Small intestine (tissue), 16 donors: ENCODE results near the gene TIMP4. TPM values are rescaled to one million over a fixed set of nuclear protein-coding genes. Genes with fewer than 3 reads are reported as not detected.

ENCODE experiments used
- DNase-seq, 2 donors: peaks; one replicate each; pipeline versions ENCODE4 v3.0.0 to v3.0.0-alpha.2; 2013
- FAIRE-seq: peaks from 2 replicates; lab custom pipeline; 2012; peaks lifted over from hg19 to GRCh38; lab: Jason Lieb, UNC
- H3K27ac ChIP-seq, 3 donors: one replicate each; pipeline ENCODE4 v1.5.1; 2013; ENCODE audit warnings: low read length in 2 of 3, mild to moderate bottlenecking in 2 of 3, control low read depth in 1 of 3, inconsistent platforms in 1 of 3, low read depth in 1 of 3, moderate library complexity in 1 of 3
- H3K27me3 ChIP-seq, 3 donors: one replicate each; pipeline ENCODE4 v1.6.1; 2013; ENCODE audit warnings: low read length in 3 of 3, inconsistent platforms in 1 of 3; ENCODE audit not compliant: control insufficient read depth in 3 of 3, insufficient read depth in 3 of 3
- H3K36me3 ChIP-seq, 3 donors: one replicate each; pipeline ENCODE4 v1.6.1; 2013; ENCODE audit warnings: low read length in 3 of 3, inconsistent platforms in 1 of 3, low read depth in 1 of 3, mild to moderate bottlenecking in 1 of 3, moderate library complexity in 1 of 3; ENCODE audit not compliant: control insufficient read depth in 3 of 3, insufficient read depth in 2 of 3
- H3K4me1 ChIP-seq, 3 donors: one replicate each; pipeline ENCODE4 v1.6.1; 2013; ENCODE audit warnings: low read length in 2 of 3, inconsistent platforms in 1 of 3, low read depth in 1 of 3, mild to moderate bottlenecking in 1 of 3, moderate library complexity in 1 of 3; ENCODE audit not compliant: control insufficient read depth in 3 of 3, insufficient read depth in 2 of 3
- H3K4me3 ChIP-seq, 3 donors: one replicate each; pipeline ENCODE4 v1.5.1; 2013; ENCODE audit warnings: low read length in 3 of 3, control low read depth in 1 of 3, inconsistent platforms in 1 of 3, low read depth in 1 of 3, mild to moderate bottlenecking in 1 of 3, moderate library complexity in 1 of 3
- H3K9me3 ChIP-seq, 2 donors: one replicate each; pipeline ENCODE4 v1.6.1; 2013; ENCODE audit warnings: low read depth in 1 of 2, low read length in 1 of 2; ENCODE audit not compliant: control insufficient read depth in 2 of 2, insufficient read depth in 1 of 2
- WGBS, 3 donors: extraction: QIAGEN DNeasy Blood & Tissue Kit; methylation state at CpG; one replicate each; pipeline ENCODE4 v1.1.7; 2013; 5-methylcytosine and 5-hydroxymethylcytosine counted together
- long read RNA-seq, 10 donors: transcript quantifications; one replicate each; lab custom pipeline, GENCODE V29; 2026
- polyA plus RNA-seq, 4 donors: library from polyadenylated mRNA; stranded (reverse) in 3 of 4; unstranded in 1 of 4; fragments of 200-250 nt in 3 of 4; fragments of 120-200 nt in 1 of 4; gene quantifications; one replicate each; pipeline versions ENCODE4 v1.2.1 to v1.2.3, GENCODE V29; 2013
- donor health status: healthy with polysubstance abuse.
- donor health status: control.
- donor health status: control.
- donor health status: Bipolar disorder and iron deficiency.
- donor health status: healthy.

The TIMP4 gene
- polyA plus RNA-seq = 10 to 100 TPM in 1 of 4 donors, 1 to 10 TPM in 1, under 1 TPM in 2; 0.64 to 17.8 (median 2.3) TPM
- long read RNA-seq, donor 1 = 0 reads
- long read RNA-seq, donor 2 = 0 reads
- long read RNA-seq, donor 3, partial matches to known transcripts = 0 of 1 reads
- long read RNA-seq, donor 3, other reads (novel, unspliced or antisense) = 0 of 1 reads
- long read RNA-seq, donor 4 = 0 reads
- long read RNA-seq, donor 5 = 0 reads
- long read RNA-seq, donor 6, partial matches to known transcripts = 0 of 1 reads
- long read RNA-seq, donor 6, other reads (novel, unspliced or antisense) = 0 of 1 reads
- long read RNA-seq, donor 7 = 0 reads
- long read RNA-seq, donor 8 = 0 reads
- long read RNA-seq, donor 9 = 0 reads
- long read RNA-seq, donor 10, partial matches to known transcripts = 0 of 3 reads
- long read RNA-seq, donor 10, other reads (novel, unspliced or antisense) = 0 of 3 reads

- Histone ChIP-seq H3K27me3 (no peaks in the 10 kb centered on the region), H3K4me3 (peak within 1 kb of the TSS in 2 of 3 donors; percentile 17 to 41), H3K9me3 (no peaks in the 10 kb centered on the region), H3K4me1 (peaks cover 0 to 15% (median 2%) of the 10 kb centered on the region in 3 donors), H3K27ac (peak within 1 kb of the TSS; percentile 14 to 68 (median 30)), H3K36me3 (no peaks in the 10 kb centered on the region)
- peak; percentile 68 to 77 for DNase-seq
- WGBS, 3 donors = 6 to 15% (median 12%) methylated on average over 34 of the region's 34 CpGs
- no peak for FAIRE-seq
Observed at GRCh38 chr3:12158387-12159226, at the start of gene TIMP4. TIMP4 (minus strand) TSS chr3:12158912; CDS start chr3:12158840, 72 bp downstream.

GRCh38 chr3:12205171-12205570, 46.5 kb upstream of the TIMP4 start:
- FAIRE-seq (no peak), DNase-seq (no peak)
- Histone ChIP-seq H3K9me3 (no peaks in the 10 kb centered on the region), H3K4me3 (no peak overlapping the region), H3K4me1 (no peaks in the 10 kb centered on the region), H3K36me3 (no peaks in the 10 kb centered on the region), H3K27ac (no peak overlapping the region), H3K27me3 (no peaks in the 10 kb centered on the region)
- WGBS, 3 donors = 91 to 93% (median 92%) methylated on average over 4 of the region's 4 CpGs

GRCh38 chr3:12201813-12202212, 43.1 kb upstream of the TIMP4 start:
- DNase-seq (no peak), FAIRE-seq (no peak)
- H3K27ac ChIP-seq = no peak overlapping the region
- no peak overlapping the region for H3K4me3 ChIP-seq
- H3K9me3 ChIP-seq = no peaks in the 10 kb centered on the region
- WGBS, 3 donors = 82 to 87% (median 84%) methylated on average over 2 of the region's 2 CpGs
- no peaks in the 10 kb centered on the region for H3K36me3 ChIP-seq
- no peaks in the 10 kb centered on the region for H3K4me1 ChIP-seq
- no peaks in the 10 kb centered on the region for H3K27me3 ChIP-seq

GRCh38 chr3:12198301-12198700, 39.6 kb upstream of the TIMP4 start:
- Histone ChIP-seq H3K27me3 (no peaks in the 10 kb centered on the region), H3K9me3 (no peaks in the 10 kb centered on the region), H3K36me3 (no peaks in the 10 kb centered on the region), H3K27ac (no peak overlapping the region), H3K4me1 (peaks cover 0 to 3% (median 3%) of the 10 kb centered on the region in 3 donors), H3K4me3 (no peak overlapping the region)
- no peak for FAIRE-seq
- WGBS, 3 donors = 62 to 74% (median 69%) methylated on average over 5 of the region's 5 CpGs
- DNase-seq = no peak

- no peak for FAIRE-seq
- H3K4me3 ChIP-seq = no peak overlapping the region
- H3K9me3 ChIP-seq = no peaks in the 10 kb centered on the region
- no peaks in the 10 kb centered on the region for H3K36me3 ChIP-seq
- H3K27me3 ChIP-seq = no peaks in the 10 kb centered on the region
- peaks cover 0 to 8% (median 3%) of the 10 kb centered on the region in 3 donors for H3K4me1 ChIP-seq
- DNase-seq = no peak
- no peak overlapping the region for H3K27ac ChIP-seq
Observed at GRCh38 chr3:12197475-12197874, 38.8 kb upstream of the TIMP4 start.

GRCh38 chr3:12196684-12197083, 38.0 kb upstream of the TIMP4 start:
- H3K4me1 ChIP-seq = peaks cover 0 to 8% (median 3%) of the 10 kb centered on the region in 3 donors
- no peaks in the 10 kb centered on the region for H3K9me3 ChIP-seq
- H3K27ac ChIP-seq = no peak overlapping the region
- WGBS, 3 donors = 69 to 84% (median 80%) methylated on average over 3 of the region's 3 CpGs
- no peak overlapping the region for H3K4me3 ChIP-seq
- FAIRE-seq (no peak), DNase-seq (no peak)
- no peaks in the 10 kb centered on the region for H3K36me3 ChIP-seq
- no peaks in the 10 kb centered on the region for H3K27me3 ChIP-seq

GRCh38 chr3:12195231-12195630, 36.5 kb upstream of the TIMP4 start:
- Histone ChIP-seq H3K27me3 (no peaks in the 10 kb centered on the region), H3K4me1 (peaks cover 0 to 8% (median 3%) of the 10 kb centered on the region in 3 donors), H3K36me3 (no peaks in the 10 kb centered on the region), H3K9me3 (no peaks in the 10 kb centered on the region), H3K27ac (no peak overlapping the region), H3K4me3 (no peak overlapping the region)
- DNase-seq (no peak), FAIRE-seq (no peak)
- 84 to 95% (median 85%) methylated on average over 4 of the region's 4 CpGs for WGBS, 3 donors

- WGBS, 3 donors = 13 to 54% (median 18%) methylated on average over 3 of the region's 3 CpGs
- Histone ChIP-seq H3K4me1 (peaks cover 0 to 8% (median 3%) of the 10 kb centered on the region in 3 donors), H3K36me3 (no peaks in the 10 kb centered on the region), H3K4me3 (no peak overlapping the region), H3K27me3 (no peaks in the 10 kb centered on the region), H3K9me3 (no peaks in the 10 kb centered on the region), H3K27ac (no peak overlapping the region)
- DNase-seq = peak; percentile 52 to 81
- no peak for FAIRE-seq
Observed at GRCh38 chr3:12194669-12195161, 36.0 kb upstream of the TIMP4 start.
